ENCODE measurements around the gene CCDC171. TPM values are rescaled to one million over a fixed set of nuclear protein-coding genes. Genes with fewer than 3 reads are reported as not detected.
"Not testable (repeated sequence)": the region's sequence is repeated elsewhere in the genome, so short reads cannot be mapped to it uniquely, and the experiment has no call there.

The CCDC171 gene
- total RNA-seq, 1 donor from 2014 or later = 5.4 TPM

DNA sequence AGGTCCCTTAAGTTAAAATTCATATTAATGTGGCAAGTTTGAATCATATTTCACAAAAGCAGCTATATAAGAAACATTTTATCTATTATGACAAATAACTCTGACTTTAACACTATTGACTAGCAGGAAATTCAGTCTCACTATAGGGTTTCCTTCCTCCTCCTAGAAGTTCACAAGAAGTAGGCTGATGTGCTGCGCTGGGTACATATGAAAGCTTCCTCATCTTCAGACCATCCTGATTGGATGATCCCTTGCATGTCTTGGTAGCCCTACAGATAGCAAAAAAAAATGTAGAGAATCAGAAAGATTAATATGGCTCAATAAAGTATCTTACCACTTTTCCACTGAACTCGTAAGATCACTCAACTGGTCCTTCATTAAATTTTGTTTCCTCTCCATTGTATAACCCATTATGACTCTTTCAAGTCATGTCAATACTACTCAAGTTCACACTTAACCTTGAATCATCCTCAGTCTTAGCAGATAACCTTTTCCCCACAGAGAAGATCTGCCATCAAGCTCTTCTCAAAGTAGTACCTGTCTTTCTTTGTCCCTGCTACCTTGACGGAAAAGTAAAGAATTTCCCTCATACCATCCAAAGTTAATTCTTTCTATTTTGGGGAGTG, 30.6 kb upstream of the CCDC171 start:
- Mint-ChIP-seq H3K4me1 (ENCODE audit: unreplicated experiment) (no peaks in the 10 kb centered on the region), H3K4me3 (ENCODE audit: unreplicated experiment) (no peak overlapping the region), H3K36me3 (ENCODE audit: unreplicated experiment) (no peaks in the 10 kb centered on the region), H3K9me3 (ENCODE audit: unreplicated experiment) (no peaks in the 10 kb centered on the region), H3K27me3 (ENCODE audit: unreplicated experiment) (peaks cover 9% of the 10 kb centered on the region), H3K27ac (ENCODE audit: unreplicated experiment) (no peak overlapping the region)
- no peak for DNase-seq (ENCODE audit: extremely low spot score, unreplicated experiment)
- TF ChIP-seq, protein P1, sequence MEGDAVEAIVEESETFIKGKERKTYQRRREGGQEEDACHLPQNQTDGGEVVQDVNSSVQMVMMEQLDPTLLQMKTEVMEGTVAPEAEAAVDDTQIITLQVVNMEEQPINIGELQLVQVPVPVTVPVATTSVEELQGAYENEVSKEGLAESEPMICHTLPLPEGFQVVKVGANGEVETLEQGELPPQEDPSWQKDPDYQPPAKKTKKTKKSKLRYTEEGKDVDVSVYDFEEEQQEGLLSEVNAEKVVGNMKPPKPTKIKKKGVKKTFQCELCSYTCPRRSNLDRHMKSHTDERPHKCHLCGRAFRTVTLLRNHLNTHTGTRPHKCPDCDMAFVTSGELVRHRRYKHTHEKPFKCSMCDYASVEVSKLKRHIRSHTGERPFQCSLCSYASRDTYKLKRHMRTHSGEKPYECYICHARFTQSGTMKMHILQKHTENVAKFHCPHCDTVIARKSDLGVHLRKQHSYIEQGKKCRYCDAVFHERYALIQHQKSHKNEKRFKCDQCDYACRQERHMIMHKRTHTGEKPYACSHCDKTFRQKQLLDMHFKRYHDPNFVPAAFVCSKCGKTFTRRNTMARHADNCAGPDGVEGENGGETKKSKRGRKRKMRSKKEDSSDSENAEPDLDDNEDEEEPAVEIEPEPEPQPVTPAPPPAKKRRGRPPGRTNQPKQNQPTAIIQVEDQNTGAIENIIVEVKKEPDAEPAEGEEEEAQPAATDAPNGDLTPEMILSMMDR (IDR thresholded peaks at IDR 0.05) = no peak

DNA sequence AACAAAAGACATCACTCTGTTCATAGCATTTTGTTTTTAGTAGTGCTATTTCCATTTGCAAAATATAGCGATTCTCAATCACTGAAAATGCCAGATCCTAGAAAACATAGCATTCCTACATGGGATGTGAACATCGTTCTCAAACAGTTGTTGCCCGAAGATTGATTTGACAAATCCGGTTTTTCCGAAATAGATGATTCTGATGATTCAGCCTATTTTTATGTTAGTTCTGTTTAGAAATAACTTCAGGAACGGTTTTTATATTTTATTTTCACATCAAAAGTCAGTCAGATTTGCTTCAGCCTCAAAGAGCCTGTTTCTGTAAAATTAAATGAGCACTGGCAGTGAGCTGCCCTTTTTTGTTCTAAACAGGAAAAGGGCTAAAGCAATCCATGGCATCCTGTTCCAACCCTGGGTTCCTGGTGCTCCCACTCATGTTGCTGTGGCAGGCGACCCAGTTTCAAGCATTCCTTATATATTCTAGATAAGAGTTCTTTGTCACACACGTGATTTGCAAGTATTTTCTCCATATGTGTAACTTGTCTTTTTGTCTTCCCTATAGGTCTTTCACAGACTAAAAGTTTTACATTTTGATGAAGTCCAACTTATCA, 27.9 kb upstream of the CCDC171 start:
- TF ChIP-seq, protein P1 (IDR thresholded peaks at IDR 0.05) = no peak
- Mint-ChIP-seq H3K36me3 (ENCODE audit: unreplicated experiment) (no peaks in the 10 kb centered on the region), H3K4me1 (ENCODE audit: unreplicated experiment) (no peaks in the 10 kb centered on the region), H3K27ac (ENCODE audit: unreplicated experiment) (no peak overlapping the region), H3K27me3 (ENCODE audit: unreplicated experiment) (peaks cover 4% of the 10 kb centered on the region), H3K4me3 (ENCODE audit: unreplicated experiment) (no peak overlapping the region), H3K9me3 (ENCODE audit: unreplicated experiment) (no peaks in the 10 kb centered on the region)
- no peak for DNase-seq (ENCODE audit: extremely low spot score, unreplicated experiment)

DNA sequence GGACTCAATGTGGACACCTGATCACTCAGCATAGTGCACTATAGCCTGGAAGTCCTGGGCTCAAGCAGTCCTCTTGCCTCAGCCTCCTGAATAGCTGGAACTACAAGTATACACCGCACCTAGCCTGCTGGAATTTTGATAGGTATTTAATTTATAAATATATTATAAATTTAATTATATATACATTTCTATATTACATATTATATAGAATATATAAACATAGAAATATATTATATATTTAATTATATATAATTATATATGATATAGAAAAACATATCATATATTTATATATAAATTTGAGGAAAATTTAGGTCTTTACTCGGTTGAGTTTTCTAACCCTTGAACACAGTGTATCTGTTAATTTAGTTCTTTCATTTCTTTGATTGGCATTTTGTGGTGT, 26.9 kb upstream of the CCDC171 start:
- DNase-seq (ENCODE audit: extremely low spot score, unreplicated experiment) = no peak
- no peak overlapping the region for H3K27ac Mint-ChIP-seq (ENCODE audit: unreplicated experiment)
- H3K27me3 Mint-ChIP-seq (ENCODE audit: unreplicated experiment) = peaks cover 4% of the 10 kb centered on the region
- H3K9me3 Mint-ChIP-seq (ENCODE audit: unreplicated experiment) = no peaks in the 10 kb centered on the region
- TF ChIP-seq, protein P1 (IDR thresholded peaks at IDR 0.05) = no peak
- H3K4me3 Mint-ChIP-seq (ENCODE audit: unreplicated experiment) = no peak overlapping the region
- no peaks in the 10 kb centered on the region for H3K36me3 Mint-ChIP-seq (ENCODE audit: unreplicated experiment)
- no peaks in the 10 kb centered on the region for H3K4me1 Mint-ChIP-seq (ENCODE audit: unreplicated experiment)

DNA sequence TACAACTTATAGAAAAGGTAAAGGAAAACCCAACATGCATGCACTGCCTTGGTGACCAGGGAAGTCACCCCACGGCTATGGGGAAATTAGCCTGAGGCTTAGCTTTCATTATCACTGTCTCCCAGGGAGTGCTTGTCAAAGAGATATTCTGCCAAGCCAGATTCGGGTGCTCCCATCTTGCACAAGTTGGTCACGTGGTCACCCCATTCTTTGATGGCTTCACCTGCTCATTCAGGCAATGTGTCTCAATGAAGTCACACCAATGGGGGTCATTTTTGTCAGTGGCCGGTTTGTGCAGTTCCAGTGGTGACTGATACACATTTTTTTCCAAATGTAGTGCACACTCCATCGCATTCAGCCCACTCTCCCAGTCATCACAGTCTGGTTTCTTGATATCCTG, 25.8 kb upstream of the CCDC171 start:
- not testable (repeated sequence) for H3K4me1 Mint-ChIP-seq (ENCODE audit: unreplicated experiment); H3K9me3 Mint-ChIP-seq (ENCODE audit: unreplicated experiment); H3K4me3 Mint-ChIP-seq (ENCODE audit: unreplicated experiment); H3K27ac Mint-ChIP-seq (ENCODE audit: unreplicated experiment); DNase-seq (ENCODE audit: extremely low spot score, unreplicated experiment); H3K27me3 Mint-ChIP-seq (ENCODE audit: unreplicated experiment); H3K36me3 Mint-ChIP-seq (ENCODE audit: unreplicated experiment)

DNA sequence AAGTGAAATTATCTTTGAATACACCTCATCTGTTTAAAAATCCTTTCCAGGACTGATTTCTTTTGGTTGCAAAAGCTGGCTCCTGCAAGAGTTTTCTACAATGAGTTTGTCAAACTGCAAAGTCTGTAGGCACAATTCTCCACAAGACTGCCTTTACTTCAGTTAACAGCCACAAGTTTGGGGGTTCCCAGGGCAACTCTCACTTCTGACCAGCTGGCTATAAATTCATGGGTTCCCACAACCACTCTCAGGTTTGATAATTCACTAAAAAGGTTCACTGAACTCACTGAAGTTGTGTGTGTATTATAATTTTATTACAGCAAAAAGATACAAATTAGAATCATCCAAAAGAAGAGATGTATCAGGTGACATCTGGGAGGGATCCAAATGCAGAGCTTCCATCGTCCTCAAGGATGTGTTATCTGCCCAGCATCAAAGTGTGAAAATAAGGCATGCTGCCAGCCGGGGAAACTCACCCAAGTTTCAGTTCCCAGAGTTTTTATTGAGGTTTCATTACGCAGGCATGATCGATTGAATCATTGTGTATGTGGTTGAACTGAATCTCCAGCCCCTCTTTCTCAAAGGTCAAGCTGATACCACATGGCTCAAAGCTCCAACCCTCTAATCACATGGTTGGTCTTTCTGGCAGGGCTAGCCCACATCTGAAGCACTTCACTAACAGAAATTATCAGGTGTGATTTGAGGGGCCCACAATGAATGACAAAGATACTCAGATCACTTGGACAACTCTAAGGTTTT, 23.1 kb upstream of the CCDC171 start:
- peaks cover 4% of the 10 kb centered on the region for H3K27me3 Mint-ChIP-seq (ENCODE audit: unreplicated experiment)
- TF ChIP-seq, protein P1 (IDR thresholded peaks at IDR 0.05) = no peak
- H3K4me3 Mint-ChIP-seq (ENCODE audit: unreplicated experiment) = no peak overlapping the region
- H3K27ac Mint-ChIP-seq (ENCODE audit: unreplicated experiment) = no peak overlapping the region
- no peaks in the 10 kb centered on the region for H3K4me1 Mint-ChIP-seq (ENCODE audit: unreplicated experiment)
- no peaks in the 10 kb centered on the region for H3K36me3 Mint-ChIP-seq (ENCODE audit: unreplicated experiment)
- DNase-seq (ENCODE audit: extremely low spot score, unreplicated experiment) = no peak
- no peaks in the 10 kb centered on the region for H3K9me3 Mint-ChIP-seq (ENCODE audit: unreplicated experiment)

All from osteocyte (in vitro differentiated cells).